ENCODE measurements around the gene SOD2. TPM values are rescaled to one million over a fixed set of nuclear protein-coding genes. Genes with fewer than 3 reads are reported as not detected.

The SOD2 gene
- total and polyA plus RNA-seq, 2 of the 13 experiments (the other 11 are each of a cell fraction or from before 2014, with no cell fraction given) = 304 to 309 TPM

DNA sequence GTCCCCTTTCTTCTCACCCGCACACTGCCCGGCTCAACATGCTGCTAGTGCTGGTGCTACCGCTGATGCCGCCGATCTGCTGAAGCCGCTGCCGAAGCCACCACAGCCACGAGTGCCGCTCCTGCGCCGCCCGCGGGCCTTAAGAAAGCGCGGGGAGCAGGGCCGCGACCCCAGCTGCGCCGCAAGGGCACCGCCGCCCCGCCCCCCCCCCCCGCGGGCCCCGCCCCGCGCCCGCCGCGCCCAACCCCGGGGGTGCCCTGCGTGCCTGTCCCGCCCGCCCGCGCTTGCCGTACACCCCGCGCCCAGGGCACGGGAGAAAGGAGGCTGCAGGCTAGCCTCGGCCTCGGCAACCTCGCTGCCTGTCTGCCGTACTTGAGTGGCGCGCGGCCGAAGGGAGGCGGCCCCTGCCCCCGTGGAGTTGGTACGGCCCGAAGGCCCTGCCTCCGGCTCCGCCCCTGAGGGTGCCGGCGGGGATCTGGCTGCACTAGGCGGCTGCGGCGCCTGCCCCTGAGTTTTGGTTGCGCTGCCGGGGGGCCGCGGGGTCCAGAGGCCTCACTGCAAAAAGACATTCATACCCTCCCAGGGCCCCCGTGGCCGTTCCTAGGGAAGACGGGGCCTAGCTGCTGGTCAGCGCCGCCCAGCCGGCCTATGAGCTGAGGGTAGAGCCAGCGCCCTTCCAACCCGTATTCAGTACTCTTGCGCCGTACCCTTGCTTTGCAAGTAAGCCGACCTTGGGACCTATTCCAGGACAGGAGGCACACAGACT lies at the start of gene SOD2 (continued):
- TF ChIP-seq, protein P1, sequence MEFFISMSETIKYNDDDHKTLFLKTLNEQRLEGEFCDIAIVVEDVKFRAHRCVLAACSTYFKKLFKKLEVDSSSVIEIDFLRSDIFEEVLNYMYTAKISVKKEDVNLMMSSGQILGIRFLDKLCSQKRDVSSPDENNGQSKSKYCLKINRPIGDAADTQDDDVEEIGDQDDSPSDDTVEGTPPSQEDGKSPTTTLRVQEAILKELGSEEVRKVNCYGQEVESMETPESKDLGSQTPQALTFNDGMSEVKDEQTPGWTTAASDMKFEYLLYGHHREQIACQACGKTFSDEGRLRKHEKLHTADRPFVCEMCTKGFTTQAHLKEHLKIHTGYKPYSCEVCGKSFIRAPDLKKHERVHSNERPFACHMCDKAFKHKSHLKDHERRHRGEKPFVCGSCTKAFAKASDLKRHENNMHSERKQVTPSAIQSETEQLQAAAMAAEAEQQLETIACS (CRISPR knock-in tag; IDR thresholded peaks at IDR 0.05) = no peak; the same call in none of the 2 replicates
- TF ChIP-seq, protein P2, sequence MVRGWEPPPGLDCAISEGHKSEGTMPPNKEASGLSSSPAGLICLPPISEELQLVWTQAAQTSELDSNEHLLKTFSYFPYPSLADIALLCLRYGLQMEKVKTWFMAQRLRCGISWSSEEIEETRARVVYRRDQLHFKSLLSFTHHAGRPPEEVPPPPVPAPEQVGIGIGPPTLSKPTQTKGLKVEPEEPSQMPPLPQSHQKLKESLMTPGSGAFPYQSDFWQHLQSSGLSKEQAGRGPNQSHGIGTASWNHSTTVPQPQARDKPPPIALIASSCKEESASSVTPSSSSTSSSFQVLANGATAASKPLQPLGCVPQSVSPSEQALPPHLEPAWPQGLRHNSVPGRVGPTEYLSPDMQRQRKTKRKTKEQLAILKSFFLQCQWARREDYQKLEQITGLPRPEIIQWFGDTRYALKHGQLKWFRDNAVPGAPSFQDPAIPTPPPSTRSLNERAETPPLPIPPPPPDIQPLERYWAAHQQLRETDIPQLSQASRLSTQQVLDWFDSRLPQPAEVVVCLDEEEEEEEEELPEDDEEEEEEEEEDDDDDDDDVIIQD (CRISPR knock-in tag; IDR thresholded peaks at IDR 0.05; ENCODE audit: low read depth) = no peak; the same call in 1 of the 2 replicates
- peak; percentile 3; the same call in 1 of the 2 replicates for TF ChIP-seq TP53 (CRISPR knock-in tag; conservative IDR thresholded peaks at IDR 0.05)
- peak; percentile 68 for TF ChIP-seq MEIS2 (CRISPR knock-in tag; IDR thresholded peaks at IDR 0.05)
- TF ChIP-seq ZNF546 (CRISPR knock-in tag; conservative IDR thresholded peaks at IDR 0.05) = no peak
- TF ChIP-seq, protein P3, sequence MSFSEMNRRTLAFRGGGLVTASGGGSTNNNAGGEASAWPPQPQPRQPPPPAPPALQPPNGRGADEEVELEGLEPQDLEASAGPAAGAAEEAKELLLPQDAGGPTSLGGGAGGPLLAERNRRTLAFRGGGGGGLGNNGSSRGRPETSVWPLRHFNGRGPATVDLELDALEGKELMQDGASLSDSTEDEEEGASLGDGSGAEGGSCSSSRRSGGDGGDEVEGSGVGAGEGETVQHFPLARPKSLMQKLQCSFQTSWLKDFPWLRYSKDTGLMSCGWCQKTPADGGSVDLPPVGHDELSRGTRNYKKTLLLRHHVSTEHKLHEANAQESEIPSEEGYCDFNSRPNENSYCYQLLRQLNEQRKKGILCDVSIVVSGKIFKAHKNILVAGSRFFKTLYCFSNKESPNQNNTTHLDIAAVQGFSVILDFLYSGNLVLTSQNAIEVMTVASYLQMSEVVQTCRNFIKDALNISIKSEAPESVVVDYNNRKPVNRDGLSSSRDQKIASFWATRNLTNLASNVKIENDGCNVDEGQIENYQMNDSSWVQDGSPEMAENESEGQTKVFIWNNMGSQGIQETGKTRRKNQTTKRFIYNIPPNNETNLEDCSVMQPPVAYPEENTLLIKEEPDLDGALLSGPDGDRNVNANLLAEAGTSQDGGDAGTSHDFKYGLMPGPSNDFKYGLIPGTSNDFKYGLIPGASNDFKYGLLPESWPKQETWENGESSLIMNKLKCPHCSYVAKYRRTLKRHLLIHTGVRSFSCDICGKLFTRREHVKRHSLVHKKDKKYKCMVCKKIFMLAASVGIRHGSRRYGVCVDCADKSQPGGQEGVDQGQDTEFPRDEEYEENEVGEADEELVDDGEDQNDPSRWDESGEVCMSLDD (CRISPR knock-in tag; IDR thresholded peaks at IDR 0.05; ENCODE audit: borderline replicate concordance) = no peak
- peak; percentile 72; the same call in 1 of the 2 replicates for TF ChIP-seq ZNF296 (CRISPR knock-in tag; conservative IDR thresholded peaks at IDR 0.05)
- peak; percentile 79 for TF ChIP-seq KAT7 (CRISPR knock-in tag; IDR thresholded peaks at IDR 0.05; ENCODE audit: borderline replicate concordance)
- TF ChIP-seq YEATS2 (CRISPR knock-in tag; IDR thresholded peaks at IDR 0.05; ENCODE audit: borderline replicate concordance) = peak; percentile 58
- peak; percentile 10; the same call in 1 of the 2 replicates for TF ChIP-seq SIX1 (CRISPR knock-in tag; IDR thresholded peaks at IDR 0.05; ENCODE audit: borderline replicate concordance)
- peak; percentile 75; the same call in 1 of the 2 replicates for TF ChIP-seq HOXA7 (CRISPR knock-in tag; IDR thresholded peaks at IDR 0.05)
- 0 out of 2 replicates have a peak, but pooled peaks have one; percentile 2 for TF ChIP-seq ARID2 (CRISPR knock-in tag; IDR thresholded peaks at IDR 0.05; ENCODE audit: borderline replicate concordance)
- no peak for TF ChIP-seq ZNF3 (CRISPR knock-in tag; IDR thresholded peaks at IDR 0.05)
- TF ChIP-seq ELF1 (CRISPR knock-in tag; IDR thresholded peaks at IDR 0.05) = no peak; the same call in 1 of the 2 replicates
- no peak for TF ChIP-seq CREB1 (IDR thresholded peaks at IDR 0.05)
- no peak for TF ChIP-seq CREB1 (CRISPR knock-in tag; IDR thresholded peaks at IDR 0.05)
- no peak for TF ChIP-seq PAF1 (CRISPR knock-in tag; IDR thresholded peaks at IDR 0.05)
- TF ChIP-seq ZNF660 (CRISPR knock-in tag; IDR thresholded peaks at IDR 0.05; ENCODE audit: borderline replicate concordance, low read depth) = peak; percentile 82; the same call in 1 of the 2 replicates
- TF ChIP-seq, protein P4, sequence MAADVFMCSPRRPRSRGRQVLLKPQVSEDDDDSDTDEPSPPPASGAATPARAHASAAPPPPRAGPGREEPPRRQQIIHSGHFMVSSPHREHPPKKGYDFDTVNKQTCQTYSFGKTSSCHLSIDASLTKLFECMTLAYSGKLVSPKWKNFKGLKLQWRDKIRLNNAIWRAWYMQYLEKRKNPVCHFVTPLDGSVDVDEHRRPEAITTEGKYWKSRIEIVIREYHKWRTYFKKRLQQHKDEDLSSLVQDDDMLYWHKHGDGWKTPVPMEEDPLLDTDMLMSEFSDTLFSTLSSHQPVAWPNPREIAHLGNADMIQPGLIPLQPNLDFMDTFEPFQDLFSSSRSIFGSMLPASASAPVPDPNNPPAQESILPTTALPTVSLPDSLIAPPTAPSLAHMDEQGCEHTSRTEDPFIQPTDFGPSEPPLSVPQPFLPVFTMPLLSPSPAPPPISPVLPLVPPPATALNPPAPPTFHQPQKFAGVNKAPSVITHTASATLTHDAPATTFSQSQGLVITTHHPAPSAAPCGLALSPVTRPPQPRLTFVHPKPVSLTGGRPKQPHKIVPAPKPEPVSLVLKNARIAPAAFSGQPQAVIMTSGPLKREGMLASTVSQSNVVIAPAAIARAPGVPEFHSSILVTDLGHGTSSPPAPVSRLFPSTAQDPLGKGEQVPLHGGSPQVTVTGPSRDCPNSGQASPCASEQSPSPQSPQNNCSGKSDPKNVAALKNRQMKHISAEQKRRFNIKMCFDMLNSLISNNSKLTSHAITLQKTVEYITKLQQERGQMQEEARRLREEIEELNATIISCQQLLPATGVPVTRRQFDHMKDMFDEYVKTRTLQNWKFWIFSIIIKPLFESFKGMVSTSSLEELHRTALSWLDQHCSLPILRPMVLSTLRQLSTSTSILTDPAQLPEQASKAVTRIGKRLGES (CRISPR knock-in tag; IDR thresholded peaks at IDR 0.05; ENCODE audit: borderline replicate concordance) = no peak; the same call in 1 of the 2 replicates
- TF ChIP-seq, protein P5, sequence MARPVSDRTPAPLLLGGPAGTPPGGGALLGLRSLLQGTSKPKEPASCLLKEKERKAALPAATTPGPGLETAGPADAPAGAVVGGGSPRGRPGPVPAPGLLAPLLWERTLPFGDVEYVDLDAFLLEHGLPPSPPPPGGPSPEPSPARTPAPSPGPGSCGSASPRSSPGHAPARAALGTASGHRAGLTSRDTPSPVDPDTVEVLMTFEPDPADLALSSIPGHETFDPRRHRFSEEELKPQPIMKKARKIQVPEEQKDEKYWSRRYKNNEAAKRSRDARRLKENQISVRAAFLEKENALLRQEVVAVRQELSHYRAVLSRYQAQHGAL (CRISPR knock-in tag; IDR thresholded peaks at IDR 0.05; ENCODE audit: not compliant biosample characterization) = peak; percentile 11
